ENCODE measurements around the gene COL16A1. TPM values are rescaled to one million over a fixed set of nuclear protein-coding genes. Genes with fewer than 3 reads are reported as not detected.

Gene COL16A1
- total RNA-seq, 1 experiment from 2014 or later: 0.50 TPM

- H3K27ac Mint-ChIP-seq (ENCODE audit: unreplicated experiment): no peak overlapping the region
- H3K4me3 ChIP-seq (ENCODE audit: low read depth, low read length): no peak overlapping the region
- H3K9me3 Mint-ChIP-seq (ENCODE audit: unreplicated experiment): no peaks in the 10 kb centered on the region
- ChIA-PET POLR2A (no interaction called here), CTCF (interaction anchor here (0.6 to 3.4 kb wide), 6 partner anchors 28 to 125 kb away, joined by 3 to 36 read pairs (median 6); no protein-coding TSS in a partner anchor)
- no TSS peak for BruUV-seq (replicated peaks)
- H3K27me3 ChIP-seq (replicated peaks; ENCODE audit: control insufficient read depth, insufficient read depth, low read length): no peaks in the 10 kb centered on the region
- no peaks in the 10 kb centered on the region for H3K36me3 Mint-ChIP-seq (ENCODE audit: insufficient read depth, unreplicated experiment)
- no peaks in the 10 kb centered on the region for H3K4me1 Mint-ChIP-seq (ENCODE audit: low read depth, unreplicated experiment)
- H3K36me3 ChIP-seq (ENCODE audit: control insufficient read depth, insufficient read depth, low read length): no peaks in the 10 kb centered on the region
- H3K9me3 ChIP-seq: no peaks in the 10 kb centered on the region
- no peaks in the 10 kb centered on the region for H3K4me1 ChIP-seq
- H3K27me3 Mint-ChIP-seq (ENCODE audit: insufficient read depth, unreplicated experiment): no peaks in the 10 kb centered on the region
- no peak overlapping the region for H3K4me3 Mint-ChIP-seq (ENCODE audit: unreplicated experiment)
- no peak for TF ChIP-seq CTCF (IDR thresholded peaks at IDR 0.05; ENCODE audit: insufficient read depth in 1 of 2, low read depth in 1 of 2, low read length in 1 of 2, severe bottlenecking in 1 of 2, unreplicated experiment in 1 of 2)
- intact Hi-C loops (cut with micrococcal nuclease; ENCODE audit: unreplicated experiment): loop anchor here (1.0 to 5.0 kb wide), 4 partner anchors 38 to 298 kb away; partner anchors contain the start of gene COL16A1
- no peak for DNase-seq
Measured at GRCh38 chr1:31664528-31664927, 39.3 kb downstream of the COL16A1 start.

GRCh38 chr1:31663622-31664452, 40.0 kb downstream of the COL16A1 start:
- Histone ChIP-seq H3K36me3 (ENCODE audit: control insufficient read depth, insufficient read depth, low read length) (no peaks in the 10 kb centered on the region), H3K4me3 (ENCODE audit: low read depth, low read length) (no peak overlapping the region), H3K4me1 (no peaks in the 10 kb centered on the region), H3K27me3 (replicated peaks; ENCODE audit: control insufficient read depth, insufficient read depth, low read length) (no peaks in the 10 kb centered on the region), H3K9me3 (no peaks in the 10 kb centered on the region)
- no peaks in the 10 kb centered on the region for H3K9me3 Mint-ChIP-seq (ENCODE audit: unreplicated experiment)
- H3K4me3 Mint-ChIP-seq (ENCODE audit: unreplicated experiment): no peak overlapping the region
- ChIA-PET CTCF (interaction anchor here (0.7 to 3.4 kb wide), 5 partner anchors 28 to 125 kb away, joined by 3 to 36 read pairs (median 10); no protein-coding TSS in a partner anchor), POLR2A (no interaction called here)
- no peaks in the 10 kb centered on the region for H3K36me3 Mint-ChIP-seq (ENCODE audit: insufficient read depth, unreplicated experiment)
- intact Hi-C loops (cut with micrococcal nuclease; ENCODE audit: unreplicated experiment): loop anchor here (1.0 to 5.0 kb wide), 4 partner anchors 38 to 298 kb away; partner anchors contain the start of gene COL16A1
- peak; percentile 80 to 88 for TF ChIP-seq CTCF (IDR thresholded peaks at IDR 0.05; ENCODE audit: insufficient read depth in 1 of 2, low read depth in 1 of 2, low read length in 1 of 2, severe bottlenecking in 1 of 2, unreplicated experiment in 1 of 2)
- BruUV-seq (replicated peaks): no TSS peak
- no peak overlapping the region for H3K27ac Mint-ChIP-seq (ENCODE audit: unreplicated experiment)
- H3K27me3 Mint-ChIP-seq (ENCODE audit: insufficient read depth, unreplicated experiment): no peaks in the 10 kb centered on the region
- no peaks in the 10 kb centered on the region for H3K4me1 Mint-ChIP-seq (ENCODE audit: low read depth, unreplicated experiment)
- peak; percentile 44 to 73 for DNase-seq

- no peaks in the 10 kb centered on the region for H3K27me3 Mint-ChIP-seq (ENCODE audit: insufficient read depth, unreplicated experiment)
- H3K4me3 Mint-ChIP-seq (ENCODE audit: unreplicated experiment): no peak overlapping the region
- TF ChIP-seq CTCF (IDR thresholded peaks at IDR 0.05; ENCODE audit: insufficient read depth in 1 of 2, low read depth in 1 of 2, low read length in 1 of 2, severe bottlenecking in 1 of 2, unreplicated experiment in 1 of 2): no peak
- Histone ChIP-seq H3K36me3 (ENCODE audit: control insufficient read depth, insufficient read depth, low read length) (no peaks in the 10 kb centered on the region), H3K9me3 (no peaks in the 10 kb centered on the region), H3K27me3 (replicated peaks; ENCODE audit: control insufficient read depth, insufficient read depth, low read length) (no peaks in the 10 kb centered on the region), H3K4me3 (ENCODE audit: low read depth, low read length) (no peak overlapping the region), H3K4me1 (no peaks in the 10 kb centered on the region)
- no peak for DNase-seq
- no peaks in the 10 kb centered on the region for H3K9me3 Mint-ChIP-seq (ENCODE audit: unreplicated experiment)
- H3K4me1 Mint-ChIP-seq (ENCODE audit: low read depth, unreplicated experiment): no peaks in the 10 kb centered on the region
- ChIA-PET POLR2A (no interaction called here), CTCF (interaction anchor here (0.7 kb wide), 1 partner anchor 127 kb away, joined by 3 read pairs; no protein-coding TSS in a partner anchor)
- no peak overlapping the region for H3K27ac Mint-ChIP-seq (ENCODE audit: unreplicated experiment)
- no TSS peak for BruUV-seq (replicated peaks)
- H3K36me3 Mint-ChIP-seq (ENCODE audit: insufficient read depth, unreplicated experiment): no peaks in the 10 kb centered on the region
- intact Hi-C loops (cut with micrococcal nuclease; ENCODE audit: unreplicated experiment): loop anchor here (5.0 kb wide), 2 partner anchors 40 to 300 kb away; partner anchors contain the start of gene COL16A1
Measured at GRCh38 chr1:31662463-31662862, 41.4 kb downstream of the COL16A1 start.

Measured in Caco-2 (cell line).